Choroid plexus epithelial cell (primary cell): ENCODE results near the gene TPBGL.

Experiments
- DNase-seq: peaks from one replicate; pipeline ENCODE4 v3.0.0-alpha.2; 2010; ENCODE audit warnings: low read depth
- H3K4me3 ChIP-seq: 2 replicates; pipeline ENCODE4 v1.5.1; 2011; ENCODE audit warnings: low read depth, mild to moderate bottlenecking, control low read depth, low read length, moderate library complexity
- TF ChIP-seq, protein P1 (sequence below): conservative IDR thresholded peaks from 2 replicates; pipeline ENCODE4 v1.5.1; 2011; ENCODE audit warnings: low read depth, mild to moderate bottlenecking, control low read depth, inconsistent platforms, low read length, moderate library complexity

Gene TPBGL

GRCh38 chr11:75241036-75241905 lies 697 bp downstream of the TPBGL start:
- H3K4me3 ChIP-seq: peak overlapping the region; percentile 60
- peak; percentile 88 for DNase-seq
- TF ChIP-seq, protein P1, sequence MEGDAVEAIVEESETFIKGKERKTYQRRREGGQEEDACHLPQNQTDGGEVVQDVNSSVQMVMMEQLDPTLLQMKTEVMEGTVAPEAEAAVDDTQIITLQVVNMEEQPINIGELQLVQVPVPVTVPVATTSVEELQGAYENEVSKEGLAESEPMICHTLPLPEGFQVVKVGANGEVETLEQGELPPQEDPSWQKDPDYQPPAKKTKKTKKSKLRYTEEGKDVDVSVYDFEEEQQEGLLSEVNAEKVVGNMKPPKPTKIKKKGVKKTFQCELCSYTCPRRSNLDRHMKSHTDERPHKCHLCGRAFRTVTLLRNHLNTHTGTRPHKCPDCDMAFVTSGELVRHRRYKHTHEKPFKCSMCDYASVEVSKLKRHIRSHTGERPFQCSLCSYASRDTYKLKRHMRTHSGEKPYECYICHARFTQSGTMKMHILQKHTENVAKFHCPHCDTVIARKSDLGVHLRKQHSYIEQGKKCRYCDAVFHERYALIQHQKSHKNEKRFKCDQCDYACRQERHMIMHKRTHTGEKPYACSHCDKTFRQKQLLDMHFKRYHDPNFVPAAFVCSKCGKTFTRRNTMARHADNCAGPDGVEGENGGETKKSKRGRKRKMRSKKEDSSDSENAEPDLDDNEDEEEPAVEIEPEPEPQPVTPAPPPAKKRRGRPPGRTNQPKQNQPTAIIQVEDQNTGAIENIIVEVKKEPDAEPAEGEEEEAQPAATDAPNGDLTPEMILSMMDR: peak; percentile 55

DNA sequence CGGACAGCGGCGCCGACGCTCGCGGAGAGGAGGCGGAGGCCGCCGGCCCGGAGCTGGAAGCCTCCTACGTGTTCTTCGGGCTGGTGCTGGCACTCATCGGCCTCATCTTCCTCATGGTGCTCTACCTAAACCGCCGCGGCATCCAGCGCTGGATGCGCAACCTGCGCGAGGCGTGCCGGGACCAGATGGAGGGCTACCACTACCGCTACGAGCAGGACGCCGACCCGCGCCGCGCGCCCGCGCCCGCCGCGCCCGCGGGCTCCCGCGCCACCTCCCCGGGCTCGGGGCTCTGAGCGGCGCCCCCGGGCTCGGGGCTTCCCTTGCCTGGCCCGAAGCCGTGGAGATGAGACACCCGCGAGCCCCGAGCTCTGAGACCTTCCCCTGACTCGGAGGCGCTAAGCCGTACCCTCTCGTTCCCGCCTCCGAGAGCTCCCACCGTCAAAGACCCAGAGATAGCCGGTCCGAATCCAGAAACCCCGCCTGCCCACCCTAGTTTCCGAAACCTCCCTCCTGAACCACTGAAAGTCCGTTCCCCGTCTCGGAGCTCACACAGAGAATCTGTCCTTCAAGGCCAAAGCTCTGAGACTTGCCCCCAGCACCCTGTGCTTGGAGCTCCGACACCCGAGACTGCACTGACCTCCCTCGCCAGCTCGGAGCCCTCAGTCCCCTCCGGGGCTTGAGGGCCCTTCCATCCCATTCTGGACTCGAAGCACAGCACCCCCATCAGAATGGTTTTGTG lies 1.5 kb downstream of the TPBGL start:
- peak overlapping the region; percentile 60 for H3K4me3 ChIP-seq
- DNase-seq: no peak
- TF ChIP-seq, protein P1: no peak

- H3K4me3 ChIP-seq: no peak overlapping the region
- DNase-seq: no peak
- TF ChIP-seq, protein P1: no peak
Observed at GRCh38 chr11:75242722-75243600, 2.4 kb downstream of the TPBGL start.

GRCh38 chr11:75244052-75244814 lies 3.7 kb downstream of the TPBGL start:
- TF ChIP-seq, protein P1: no peak
- no peak overlapping the region for H3K4me3 ChIP-seq
- DNase-seq: no peak

GRCh38 chr11:75245356-75246005 lies 4.9 kb downstream of the TPBGL start:
- TF ChIP-seq, protein P1: no peak
- DNase-seq: no peak
- no peak overlapping the region for H3K4me3 ChIP-seq
